Activated T-cell treated with anti-CD3 and anti-CD28 coated beads for 1 hour (primary cell): ENCODE results near the gene ST8SIA3.
"Not testable (repeated sequence)": the region's sequence is repeated elsewhere in the genome, so short reads cannot be mapped to it uniquely, and the experiment has no call there.

Source experiments
- DNase-seq: peaks from one replicate; pipeline ENCODE4 v3.0.0-alpha.2; 2020; ENCODE audit warnings: low read depth

Gene ST8SIA3

GRCh38 chr18:57366528-57367081 is 14.2 kb downstream of the ST8SIA3 start:
- no peak for DNase-seq

- no peak for DNase-seq
Measured at GRCh38 chr18:57372444-57372843, 20.1 kb downstream of the ST8SIA3 start.

- DNase-seq = no peak
Measured at GRCh38 chr18:57373017-57373416, 20.7 kb downstream of the ST8SIA3 start.

- no peak for DNase-seq
Measured at GRCh38 chr18:57376503-57376902, 24.1 kb downstream of the ST8SIA3 start.

- DNase-seq = no peak
Measured at GRCh38 chr18:57389271-57389670, 36.9 kb downstream of the ST8SIA3 start.

- no peak for DNase-seq
Measured at GRCh38 chr18:57390044-57390443, 37.7 kb downstream of the ST8SIA3 start.

GRCh38 chr18:57394749-57395148 is 42.4 kb downstream of the ST8SIA3 start:
- DNase-seq = not testable (repeated sequence)

GRCh38 chr18:57396831-57397230 is 44.5 kb downstream of the ST8SIA3 start:
- not testable (repeated sequence) for DNase-seq

GRCh38 chr18:57397440-57398132 is 45.2 kb downstream of the ST8SIA3 start:
- DNase-seq = no peak

GRCh38 chr18:57404345-57404744 is 52.0 kb downstream of the ST8SIA3 start:
- no peak for DNase-seq

- no peak for DNase-seq
Measured at GRCh38 chr18:57409650-57410049, 57.3 kb downstream of the ST8SIA3 start.

- no peak for DNase-seq
Measured at GRCh38 chr18:57410749-57411148, 58.4 kb downstream of the ST8SIA3 start.

- DNase-seq = no peak
Measured at GRCh38 chr18:57416542-57416941, 64.2 kb downstream of the ST8SIA3 start.
